Measurements from ENCODE around the gene KIRREL3.

GRCh38 chr11:126930091-126930841 lies 70.3 kb downstream of the KIRREL3 start:
- no peak for TF ChIP-seq RNF2 (IDR thresholded peaks at IDR 0.05; ENCODE audit: borderline replicate concordance, low read depth)
- no peak for TF ChIP-seq CEBPB (IDR thresholded peaks at IDR 0.05)
- TF ChIP-seq BHLHE40 (IDR thresholded peaks at IDR 0.05; ENCODE audit: low read depth, low read length), result no peak
- no peak for TF ChIP-seq CTCF (IDR thresholded peaks at IDR 0.05)
- no peak for TF ChIP-seq ESRRA (IDR thresholded peaks at IDR 0.05; ENCODE audit: borderline replicate concordance, low read length)
- no peak for TF ChIP-seq SREBF2 (IDR thresholded peaks at IDR 0.05)
- no peak for TF ChIP-seq JUN (IDR thresholded peaks at IDR 0.05)
- TF ChIP-seq, protein P1, sequence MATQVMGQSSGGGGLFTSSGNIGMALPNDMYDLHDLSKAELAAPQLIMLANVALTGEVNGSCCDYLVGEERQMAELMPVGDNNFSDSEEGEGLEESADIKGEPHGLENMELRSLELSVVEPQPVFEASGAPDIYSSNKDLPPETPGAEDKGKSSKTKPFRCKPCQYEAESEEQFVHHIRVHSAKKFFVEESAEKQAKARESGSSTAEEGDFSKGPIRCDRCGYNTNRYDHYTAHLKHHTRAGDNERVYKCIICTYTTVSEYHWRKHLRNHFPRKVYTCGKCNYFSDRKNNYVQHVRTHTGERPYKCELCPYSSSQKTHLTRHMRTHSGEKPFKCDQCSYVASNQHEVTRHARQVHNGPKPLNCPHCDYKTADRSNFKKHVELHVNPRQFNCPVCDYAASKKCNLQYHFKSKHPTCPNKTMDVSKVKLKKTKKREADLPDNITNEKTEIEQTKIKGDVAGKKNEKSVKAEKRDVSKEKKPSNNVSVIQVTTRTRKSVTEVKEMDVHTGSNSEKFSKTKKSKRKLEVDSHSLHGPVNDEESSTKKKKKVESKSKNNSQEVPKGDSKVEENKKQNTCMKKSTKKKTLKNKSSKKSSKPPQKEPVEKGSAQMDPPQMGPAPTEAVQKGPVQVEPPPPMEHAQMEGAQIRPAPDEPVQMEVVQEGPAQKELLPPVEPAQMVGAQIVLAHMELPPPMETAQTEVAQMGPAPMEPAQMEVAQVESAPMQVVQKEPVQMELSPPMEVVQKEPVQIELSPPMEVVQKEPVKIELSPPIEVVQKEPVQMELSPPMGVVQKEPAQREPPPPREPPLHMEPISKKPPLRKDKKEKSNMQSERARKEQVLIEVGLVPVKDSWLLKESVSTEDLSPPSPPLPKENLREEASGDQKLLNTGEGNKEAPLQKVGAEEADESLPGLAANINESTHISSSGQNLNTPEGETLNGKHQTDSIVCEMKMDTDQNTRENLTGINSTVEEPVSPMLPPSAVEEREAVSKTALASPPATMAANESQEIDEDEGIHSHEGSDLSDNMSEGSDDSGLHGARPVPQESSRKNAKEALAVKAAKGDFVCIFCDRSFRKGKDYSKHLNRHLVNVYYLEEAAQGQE (IDR thresholded peaks at IDR 0.05), result no peak
- no peak for TF ChIP-seq POLR2A (IDR thresholded peaks at IDR 0.05; ENCODE audit: low read length)

Measured in A549 (cell line).